Measurements from ENCODE around the gene TRPM3.

DNA sequence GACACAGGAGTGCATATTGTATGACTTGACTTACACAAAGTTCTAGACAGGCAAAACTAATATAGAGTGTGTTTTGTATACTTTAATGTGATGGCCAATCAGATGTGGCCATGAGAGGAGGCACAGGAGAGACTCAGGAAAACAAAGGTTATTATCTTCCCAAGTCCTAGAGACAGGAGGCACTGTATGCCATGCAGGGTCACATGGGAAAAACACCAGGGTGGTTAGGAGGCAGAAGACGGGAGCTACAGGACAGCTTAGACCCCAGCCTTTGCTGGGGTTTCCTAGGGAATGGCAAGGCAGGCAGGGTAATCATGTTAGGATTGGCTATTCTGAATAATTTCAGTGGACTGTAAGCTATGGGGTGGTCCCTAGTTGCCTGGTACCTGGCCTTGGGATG, 16.2 kb downstream of the TRPM3 start:
- TF ChIP-seq, protein P1, sequence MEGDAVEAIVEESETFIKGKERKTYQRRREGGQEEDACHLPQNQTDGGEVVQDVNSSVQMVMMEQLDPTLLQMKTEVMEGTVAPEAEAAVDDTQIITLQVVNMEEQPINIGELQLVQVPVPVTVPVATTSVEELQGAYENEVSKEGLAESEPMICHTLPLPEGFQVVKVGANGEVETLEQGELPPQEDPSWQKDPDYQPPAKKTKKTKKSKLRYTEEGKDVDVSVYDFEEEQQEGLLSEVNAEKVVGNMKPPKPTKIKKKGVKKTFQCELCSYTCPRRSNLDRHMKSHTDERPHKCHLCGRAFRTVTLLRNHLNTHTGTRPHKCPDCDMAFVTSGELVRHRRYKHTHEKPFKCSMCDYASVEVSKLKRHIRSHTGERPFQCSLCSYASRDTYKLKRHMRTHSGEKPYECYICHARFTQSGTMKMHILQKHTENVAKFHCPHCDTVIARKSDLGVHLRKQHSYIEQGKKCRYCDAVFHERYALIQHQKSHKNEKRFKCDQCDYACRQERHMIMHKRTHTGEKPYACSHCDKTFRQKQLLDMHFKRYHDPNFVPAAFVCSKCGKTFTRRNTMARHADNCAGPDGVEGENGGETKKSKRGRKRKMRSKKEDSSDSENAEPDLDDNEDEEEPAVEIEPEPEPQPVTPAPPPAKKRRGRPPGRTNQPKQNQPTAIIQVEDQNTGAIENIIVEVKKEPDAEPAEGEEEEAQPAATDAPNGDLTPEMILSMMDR (IDR thresholded peaks at IDR 0.05), result no peak
- TF ChIP-seq POLR2AphosphoS5 (IDR thresholded peaks at IDR 0.05), result no peak
- no peak for TF ChIP-seq EP300 (IDR thresholded peaks at IDR 0.05)
- TF ChIP-seq POLR2A (IDR thresholded peaks at IDR 0.05), result no peak
